ENCODE measurements around the gene NCCRP1.
"Not testable (repeated sequence)": the region's sequence is repeated elsewhere in the genome, so short reads cannot be mapped to it uniquely, and the experiment has no call there.

The NCCRP1 gene

DNA sequence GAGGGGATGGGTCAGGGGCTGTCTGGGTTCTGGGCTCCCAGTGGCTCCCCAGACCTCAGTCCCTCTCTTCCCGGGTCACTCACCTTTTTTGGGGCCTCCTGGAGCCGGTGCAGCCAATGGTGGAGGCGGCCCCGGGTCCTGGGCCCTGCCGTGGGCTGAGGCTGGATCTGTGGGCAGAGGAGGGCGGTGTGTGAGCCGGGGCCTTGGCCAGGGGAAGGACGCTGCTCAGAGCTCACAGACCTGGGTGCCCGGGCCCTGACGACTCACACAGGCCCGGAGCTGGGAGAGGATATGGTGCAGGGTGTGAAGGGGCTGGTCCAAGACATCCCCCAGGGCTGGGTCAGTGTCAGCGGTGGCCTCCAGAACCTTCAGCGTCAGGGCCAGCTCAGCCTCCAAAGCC lies 47.0 kb downstream of the NCCRP1 start:
- H3K9ac ChIP-seq (ENCODE audit: low read length); H2AFZ ChIP-seq (ENCODE audit: insufficient read depth, low read length, poor library complexity); H4K91ac ChIP-seq (ENCODE audit: low read depth, low read length); H3K79me1 ChIP-seq (ENCODE audit: low read length); H2AK5ac ChIP-seq (ENCODE audit: low read length); H3K18ac ChIP-seq (ENCODE audit: low read length); H2BK120ac ChIP-seq (ENCODE audit: insufficient read depth, low read length, poor library complexity); H3K79me2 ChIP-seq (ENCODE audit: control insufficient read depth, insufficient read depth, low read length, poor library complexity); H4K8ac ChIP-seq (ENCODE audit: low read depth, low read length); H3K4me2 ChIP-seq (ENCODE audit: low read length); H3K4me3 ChIP-seq (ENCODE audit: low read depth, low read length); H2BK12ac ChIP-seq (ENCODE audit: low read length); DNase-seq; H3K27ac ChIP-seq (ENCODE audit: low read depth, low read length); H2BK5ac ChIP-seq (ENCODE audit: low read depth, low read length, poor library complexity); H4K12ac ChIP-seq (ENCODE audit: low read depth, low read length); H3K14ac ChIP-seq (ENCODE audit: low read length); H3K4ac ChIP-seq (ENCODE audit: low read depth, low read length); H3K36me3 ChIP-seq (ENCODE audit: control insufficient read depth in 1 of 2, insufficient read depth in 2 of 2, low read length in 2 of 2); H3K23ac ChIP-seq (ENCODE audit: low read length); H3K4me1 ChIP-seq (ENCODE audit: control insufficient read depth in 1 of 2, insufficient read depth in 2 of 2, low read length in 2 of 2): not testable (repeated sequence)
- WGBS (ENCODE audit: extremely low coverage, insufficient coverage, insufficient read length): no CpG with 5 or more reads among the region's 13 CpGs
- Histone ChIP-seq H3K27me3 (ENCODE audit: insufficient read depth, low read length) (peaks cover 20% of the 10 kb centered on the region), H3K9me3 (ENCODE audit: insufficient read depth, low read depth, low read length) (peaks cover 16% of the 10 kb centered on the region)

DNA sequence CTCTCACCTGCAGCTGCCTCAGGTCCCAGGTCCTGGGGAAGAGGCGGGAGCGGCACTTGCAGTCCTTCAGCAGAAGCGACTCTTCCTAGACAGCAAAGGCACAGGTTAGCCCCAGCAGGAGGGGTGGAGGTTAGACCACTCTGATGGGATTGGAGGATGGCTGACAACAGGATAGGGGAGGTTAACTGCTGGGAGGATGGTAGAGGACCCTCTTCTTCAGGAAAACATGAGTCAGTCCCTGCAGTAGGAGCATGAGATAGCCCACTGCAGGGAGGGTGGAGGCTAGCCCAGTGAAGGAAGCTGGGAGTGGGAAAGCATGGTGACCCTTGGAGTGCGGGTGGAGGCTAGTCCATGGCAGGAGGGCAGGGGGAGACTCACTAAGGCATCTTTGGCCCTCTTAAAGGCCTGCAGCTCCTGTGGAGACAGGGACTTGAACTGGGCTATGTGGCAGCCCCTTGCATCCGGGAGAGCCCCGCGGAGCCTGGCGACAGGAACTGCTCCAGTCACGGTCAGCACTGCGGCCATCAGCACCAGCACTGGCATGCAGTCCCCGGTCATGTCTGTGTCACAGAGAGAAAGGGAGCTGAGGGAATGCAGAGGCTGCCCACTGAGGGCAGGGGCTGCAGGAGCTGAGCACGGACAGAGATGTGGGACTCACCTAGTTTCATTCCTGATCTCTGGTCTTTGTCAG lies 47.8 kb downstream of the NCCRP1 start, which contains the start of gene IFNL3:
Gene IFNL3, minus strand, starts transcription at position 597 of the 691 bp plus-strand sequence. Its CDS starts 39 bp downstream, at position 558.
- H2AFZ ChIP-seq (ENCODE audit: insufficient read depth, low read length, poor library complexity); H2BK5ac ChIP-seq (ENCODE audit: low read depth, low read length, poor library complexity); H3K18ac ChIP-seq (ENCODE audit: low read length); H4K8ac ChIP-seq (ENCODE audit: low read depth, low read length); H3K4me3 ChIP-seq (ENCODE audit: low read depth, low read length); H3K9ac ChIP-seq (ENCODE audit: low read length); H3K14ac ChIP-seq (ENCODE audit: low read length); H2AK5ac ChIP-seq (ENCODE audit: low read length); H4K12ac ChIP-seq (ENCODE audit: low read depth, low read length); H3K79me2 ChIP-seq (ENCODE audit: control insufficient read depth, insufficient read depth, low read length, poor library complexity); H2BK12ac ChIP-seq (ENCODE audit: low read length); H3K79me1 ChIP-seq (ENCODE audit: low read length); H4K91ac ChIP-seq (ENCODE audit: low read depth, low read length); H2BK120ac ChIP-seq (ENCODE audit: insufficient read depth, low read length, poor library complexity); H3K4me2 ChIP-seq (ENCODE audit: low read length); H3K36me3 ChIP-seq (ENCODE audit: control insufficient read depth in 1 of 2, insufficient read depth in 2 of 2, low read length in 2 of 2); H3K23ac ChIP-seq (ENCODE audit: low read length); H3K27ac ChIP-seq (ENCODE audit: low read depth, low read length); DNase-seq; H3K4me1 ChIP-seq (ENCODE audit: control insufficient read depth in 1 of 2, insufficient read depth in 2 of 2, low read length in 2 of 2); H3K4ac ChIP-seq (ENCODE audit: low read depth, low read length): not testable (repeated sequence)
- H3K27me3 ChIP-seq (ENCODE audit: insufficient read depth, low read length): peaks cover 26% of the 10 kb centered on the region
- no CpG with 5 or more reads among the region's 12 CpGs for WGBS (ENCODE audit: extremely low coverage, insufficient coverage, insufficient read length)
- H3K9me3 ChIP-seq (ENCODE audit: insufficient read depth, low read depth, low read length): peaks cover 16% of the 10 kb centered on the region

DNA sequence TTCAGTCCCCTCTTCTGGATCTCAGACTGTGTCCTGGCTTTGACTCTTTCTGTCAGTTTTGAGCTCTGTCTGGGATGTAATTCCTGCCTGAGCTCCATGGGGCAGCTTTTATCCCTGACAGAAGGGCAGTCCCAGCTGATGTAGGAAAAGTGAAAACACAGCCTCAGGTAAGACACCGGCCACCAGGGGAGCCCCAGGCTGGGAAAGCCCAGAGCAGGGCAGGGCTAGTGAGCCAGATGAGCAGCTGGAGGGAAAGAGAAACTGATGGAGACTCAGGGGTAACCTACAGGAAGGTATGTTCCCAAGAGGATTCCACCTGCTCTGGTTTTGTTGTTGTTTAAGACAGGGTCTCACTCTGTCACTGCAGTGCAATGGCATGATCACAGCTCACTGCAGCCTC lies 48.4 kb downstream of the NCCRP1 start:
- WGBS (ENCODE audit: extremely low coverage, insufficient coverage, insufficient read length): no CpG with 5 or more reads among the region's 1 CpG

DNA sequence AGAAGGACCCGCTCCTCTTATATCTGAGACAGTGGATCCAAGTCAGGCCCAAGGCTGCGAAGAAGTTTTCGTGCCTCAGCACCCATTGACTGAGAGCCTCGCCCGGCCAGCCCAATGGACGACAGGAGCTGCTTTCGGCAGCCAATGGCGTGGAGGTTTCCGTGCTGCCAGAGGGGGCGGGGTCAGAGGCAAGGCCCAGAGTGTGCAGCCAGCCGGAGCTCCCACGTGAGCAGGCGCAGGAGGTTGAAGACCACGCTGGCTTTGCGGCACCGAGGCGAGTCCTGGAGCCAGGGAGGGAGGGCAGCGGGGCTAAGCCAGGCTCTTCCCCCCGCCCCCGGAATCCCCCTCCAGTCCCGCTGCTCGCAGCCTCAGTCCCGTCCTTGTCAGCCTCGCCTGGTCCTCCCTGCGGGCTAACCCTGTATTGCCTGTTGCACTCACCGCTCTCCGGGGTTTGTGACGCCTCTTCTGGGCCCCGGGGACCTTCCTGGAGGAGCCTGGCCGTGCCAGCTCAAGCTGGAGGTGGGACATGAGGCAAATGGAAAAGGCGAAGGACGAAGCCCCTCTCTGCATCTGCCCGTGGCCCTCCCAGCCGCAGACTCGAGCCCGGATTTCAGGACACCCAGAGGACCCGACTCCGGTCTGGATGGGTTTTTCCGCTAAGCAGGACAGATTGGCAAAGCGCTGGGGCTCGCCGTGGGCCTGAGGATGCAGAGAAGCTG lies 50.3 kb downstream of the NCCRP1 start:
- no peak overlapping the region for H4K91ac ChIP-seq (ENCODE audit: low read depth, low read length)
- no peak for DNase-seq
- H3K9ac ChIP-seq (ENCODE audit: low read length): no peak overlapping the region
- H4K8ac ChIP-seq (ENCODE audit: low read depth, low read length): no peak overlapping the region
- H4K12ac ChIP-seq (ENCODE audit: low read depth, low read length): no peak overlapping the region
- no peak overlapping the region for H3K27ac ChIP-seq (ENCODE audit: low read depth, low read length)
- peaks cover 3 to 5% of the 10 kb centered on the region in 2 experiments for H3K4me1 ChIP-seq (ENCODE audit: control insufficient read depth in 1 of 2, insufficient read depth in 2 of 2, low read length in 2 of 2)
- no peaks in the 10 kb centered on the region for H3K36me3 ChIP-seq (ENCODE audit: control insufficient read depth in 1 of 2, insufficient read depth in 2 of 2, low read length in 2 of 2)
- H2AFZ ChIP-seq (ENCODE audit: insufficient read depth, low read length, poor library complexity): no peak overlapping the region
- no peaks in the 10 kb centered on the region for H3K79me1 ChIP-seq (ENCODE audit: low read length)
- no peak overlapping the region for H3K18ac ChIP-seq (ENCODE audit: low read length)
- H2AK5ac ChIP-seq (ENCODE audit: low read length): no peak overlapping the region
- H3K4me2 ChIP-seq (ENCODE audit: low read length): peak overlapping the region; percentile 49
- peaks cover 28% of the 10 kb centered on the region for H3K27me3 ChIP-seq (ENCODE audit: insufficient read depth, low read length)
- no peak overlapping the region for H3K14ac ChIP-seq (ENCODE audit: low read length)
- peaks cover 16% of the 10 kb centered on the region for H3K9me3 ChIP-seq (ENCODE audit: insufficient read depth, low read depth, low read length)
- no peaks in the 10 kb centered on the region for H3K79me2 ChIP-seq (ENCODE audit: control insufficient read depth, insufficient read depth, low read length, poor library complexity)
- H2BK12ac ChIP-seq (ENCODE audit: low read length): no peak overlapping the region
- no peak overlapping the region for H3K4ac ChIP-seq (ENCODE audit: low read depth, low read length)
- H2BK5ac ChIP-seq (ENCODE audit: low read depth, low read length, poor library complexity): no peak overlapping the region
- H2BK120ac ChIP-seq (ENCODE audit: insufficient read depth, low read length, poor library complexity): no peak overlapping the region
- WGBS (ENCODE audit: extremely low coverage, insufficient coverage, insufficient read length): no CpG with 5 or more reads among the region's 42 CpGs
- no peak overlapping the region for H3K23ac ChIP-seq (ENCODE audit: low read length)
- H3K4me3 ChIP-seq (ENCODE audit: low read depth, low read length): no peak overlapping the region

More for the DNA sequence above, 48.4 kb downstream of the NCCRP1 start:
- not testable (repeated sequence) for H4K8ac ChIP-seq (ENCODE audit: low read depth, low read length); H2AFZ ChIP-seq (ENCODE audit: insufficient read depth, low read length, poor library complexity); H3K27ac ChIP-seq (ENCODE audit: low read depth, low read length); H3K4me1 ChIP-seq (ENCODE audit: control insufficient read depth in 1 of 2, insufficient read depth in 2 of 2, low read length in 2 of 2); DNase-seq; H3K4ac ChIP-seq (ENCODE audit: low read depth, low read length); H3K9ac ChIP-seq (ENCODE audit: low read length); H2BK12ac ChIP-seq (ENCODE audit: low read length); H2AK5ac ChIP-seq (ENCODE audit: low read length); H3K36me3 ChIP-seq (ENCODE audit: control insufficient read depth in 1 of 2, insufficient read depth in 2 of 2, low read length in 2 of 2); H3K79me1 ChIP-seq (ENCODE audit: low read length); H3K4me3 ChIP-seq (ENCODE audit: low read depth, low read length); H3K14ac ChIP-seq (ENCODE audit: low read length); H2BK120ac ChIP-seq (ENCODE audit: insufficient read depth, low read length, poor library complexity); H4K91ac ChIP-seq (ENCODE audit: low read depth, low read length); H3K4me2 ChIP-seq (ENCODE audit: low read length); H4K12ac ChIP-seq (ENCODE audit: low read depth, low read length); H3K23ac ChIP-seq (ENCODE audit: low read length); H2BK5ac ChIP-seq (ENCODE audit: low read depth, low read length, poor library complexity); H3K18ac ChIP-seq (ENCODE audit: low read length); H3K79me2 ChIP-seq (ENCODE audit: control insufficient read depth, insufficient read depth, low read length, poor library complexity)
- H3K27me3 ChIP-seq (ENCODE audit: insufficient read depth, low read length): peaks cover 28% of the 10 kb centered on the region
- H3K9me3 ChIP-seq (ENCODE audit: insufficient read depth, low read depth, low read length): peaks cover 16% of the 10 kb centered on the region
